Measurements from ENCODE around the gene MTMR8.
A peak's percentile ranks its signal among the peaks of the same experiment; 100 is the strongest.
"Not testable (repeated sequence)": the region's sequence is repeated elsewhere in the genome, so short reads cannot be mapped to it uniquely, and the experiment has no call there.

Gene MTMR8

GRCh38 chrX:64394874-64395567 is at the start of gene MTMR8:
Gene MTMR8 (minus strand): TSS chrX:64395452. CDS start chrX:64395363, 89 bp downstream.
- ATAC-seq, result peak; percentile 98
- Mint-ChIP-seq H3K9me3 (no peaks in the 10 kb centered on the region), H3K27ac (peak within 1 kb of the TSS; percentile 87), H3K4me3 (peak within 1 kb of the TSS; percentile 94), H3K4me1 (peaks cover 17% of the 10 kb centered on the region), H3K36me3 (no peaks in the 10 kb centered on the region)
- DNase-seq (ENCODE audit: low spot score in 2 of 2), result peak; percentile 58 to 86

DNA sequence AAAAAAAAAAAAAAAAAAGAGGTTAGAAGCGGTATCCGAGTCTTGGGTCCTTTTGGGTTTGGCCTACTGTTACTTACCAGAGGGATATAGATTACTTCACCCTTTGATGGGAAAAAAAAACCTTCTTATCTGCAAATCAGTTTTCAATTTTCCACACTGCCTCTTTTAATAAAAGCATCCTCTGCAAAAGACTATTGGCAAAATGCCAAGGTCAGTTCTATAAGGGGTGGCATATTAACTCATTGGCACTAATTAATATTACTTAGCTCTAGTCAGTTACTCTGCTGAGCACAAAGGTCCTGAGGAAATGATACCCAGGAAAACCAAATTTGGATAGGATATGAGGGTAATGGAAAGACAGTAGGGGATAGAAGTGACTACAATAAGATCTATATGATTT is 44.3 kb upstream of the MTMR8 start:
- Mint-ChIP-seq H3K27ac (no peak overlapping the region), H3K9me3 (peaks cover 3% of the 10 kb centered on the region), H3K36me3 (no peaks in the 10 kb centered on the region), H3K4me3 (no peak overlapping the region), H3K4me1 (no peaks in the 10 kb centered on the region)
- ATAC-seq (no peak), DNase-seq (ENCODE audit: low spot score in 2 of 2) (no peak)

DNA sequence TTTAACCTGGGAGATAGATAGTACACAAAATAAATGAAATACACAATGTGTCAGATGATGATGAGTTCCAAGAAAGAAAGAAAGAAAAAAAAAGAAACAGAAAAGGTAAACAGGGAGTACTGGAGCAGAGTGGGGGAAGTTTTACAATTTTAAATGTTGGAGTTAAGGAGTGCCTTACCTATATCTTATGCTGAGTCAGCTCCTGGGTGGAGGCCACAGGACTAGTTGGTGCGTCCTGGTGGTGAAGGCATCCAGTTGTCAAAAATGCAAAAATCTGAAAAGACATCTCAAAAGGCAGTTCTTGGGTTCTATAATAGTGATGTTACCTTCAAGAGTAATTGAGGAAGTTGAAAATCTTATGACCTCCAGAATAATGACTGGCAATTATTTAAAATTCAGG is 42.4 kb upstream of the MTMR8 start:
- Mint-ChIP-seq H3K27ac (no peak overlapping the region), H3K4me3 (no peak overlapping the region), H3K4me1 (no peaks in the 10 kb centered on the region), H3K9me3 (peaks cover 3% of the 10 kb centered on the region), H3K36me3 (no peaks in the 10 kb centered on the region)
- ATAC-seq, result no peak
- DNase-seq (ENCODE audit: low spot score in 2 of 2), result no peak

DNA sequence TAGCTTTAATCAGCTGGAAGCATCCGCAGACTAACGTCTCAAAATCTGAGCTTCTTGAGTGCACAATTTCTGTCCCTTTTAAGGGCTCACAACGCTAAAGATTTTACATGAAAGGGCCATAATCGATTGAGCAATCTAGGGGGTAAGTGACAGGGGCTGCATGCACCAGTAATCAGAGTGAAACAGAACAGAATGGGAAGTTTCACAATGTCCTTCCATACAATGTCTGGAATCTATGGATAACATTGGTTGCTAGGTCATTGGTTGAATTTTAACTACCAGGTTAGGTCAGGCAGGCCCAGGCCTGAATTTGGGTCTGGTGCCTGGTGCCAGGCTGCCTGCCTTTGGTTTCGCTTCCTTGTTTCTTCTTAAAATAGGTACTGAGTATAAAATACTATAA is 42.0 kb upstream of the MTMR8 start:
- H3K4me1 Mint-ChIP-seq, result no peaks in the 10 kb centered on the region
- no peak for ATAC-seq
- DNase-seq (ENCODE audit: low spot score in 2 of 2), result no peak
- H3K9me3 Mint-ChIP-seq, result peaks cover 3% of the 10 kb centered on the region
- no peaks in the 10 kb centered on the region for H3K36me3 Mint-ChIP-seq
- no peak overlapping the region for H3K4me3 Mint-ChIP-seq
- H3K27ac Mint-ChIP-seq, result no peak overlapping the region

- no peaks in the 10 kb centered on the region for H3K9me3 Mint-ChIP-seq
- no peak overlapping the region for H3K27ac Mint-ChIP-seq
- DNase-seq (ENCODE audit: low spot score in 2 of 2) (no peak), ATAC-seq (no peak)
- H3K4me3 Mint-ChIP-seq, result no peak overlapping the region
- peaks cover 7% of the 10 kb centered on the region for H3K4me1 Mint-ChIP-seq
- H3K36me3 Mint-ChIP-seq, result no peaks in the 10 kb centered on the region
Measured at GRCh38 chrX:64428371-64428770, 33.1 kb upstream of the MTMR8 start.

DNA sequence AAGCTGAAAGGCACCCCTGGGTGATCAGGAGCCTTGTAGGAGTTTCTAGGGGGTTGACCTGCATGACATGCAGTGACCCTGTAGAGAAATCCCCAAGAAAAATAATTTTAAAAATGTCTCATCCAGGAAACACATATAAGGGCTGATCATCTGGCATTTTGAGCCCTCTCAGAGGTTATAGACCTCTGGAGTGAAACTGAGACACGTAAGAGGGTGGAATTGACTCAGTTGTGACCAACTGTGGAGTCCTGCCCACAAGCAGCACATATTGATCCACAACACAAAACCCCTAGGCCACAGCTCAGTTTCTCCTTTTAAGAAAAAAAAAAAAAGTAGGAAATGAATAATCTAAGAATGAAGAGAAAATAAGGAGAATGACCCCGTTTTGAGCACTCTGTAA is 32.5 kb upstream of the MTMR8 start:
- H3K4me3 Mint-ChIP-seq, result peak overlapping the region; percentile 23
- no peaks in the 10 kb centered on the region for H3K9me3 Mint-ChIP-seq
- H3K4me1 Mint-ChIP-seq, result peaks cover 7% of the 10 kb centered on the region
- H3K27ac Mint-ChIP-seq, result no peak overlapping the region
- peak in 1 of 2 donors; percentile 44 for DNase-seq (ENCODE audit: low spot score in 2 of 2)
- H3K36me3 Mint-ChIP-seq, result no peaks in the 10 kb centered on the region
- peak; percentile 97 for ATAC-seq

GRCh38 chrX:64427281-64427680 is 32.0 kb upstream of the MTMR8 start:
- DNase-seq (ENCODE audit: low spot score in 2 of 2) (no peak), ATAC-seq (no peak)
- Mint-ChIP-seq H3K4me3 (peak overlapping the region; percentile 23), H3K4me1 (peaks cover 7% of the 10 kb centered on the region), H3K36me3 (no peaks in the 10 kb centered on the region), H3K9me3 (no peaks in the 10 kb centered on the region), H3K27ac (no peak overlapping the region)

GRCh38 chrX:64409730-64410129 is 14.5 kb upstream of the MTMR8 start:
- not testable (repeated sequence) for DNase-seq (ENCODE audit: low spot score in 2 of 2); H3K36me3 Mint-ChIP-seq; H3K27ac Mint-ChIP-seq; H3K4me3 Mint-ChIP-seq; ATAC-seq; H3K9me3 Mint-ChIP-seq; H3K4me1 Mint-ChIP-seq

GRCh38 chrX:64398088-64398487 is 2.8 kb upstream of the MTMR8 start:
- Mint-ChIP-seq H3K4me3 (no peak overlapping the region), H3K9me3 (no peaks in the 10 kb centered on the region), H3K27ac (no peak overlapping the region), H3K4me1 (peaks cover 17% of the 10 kb centered on the region), H3K36me3 (no peaks in the 10 kb centered on the region)
- ATAC-seq, result no peak
- DNase-seq (ENCODE audit: low spot score in 2 of 2), result no peak

DNA sequence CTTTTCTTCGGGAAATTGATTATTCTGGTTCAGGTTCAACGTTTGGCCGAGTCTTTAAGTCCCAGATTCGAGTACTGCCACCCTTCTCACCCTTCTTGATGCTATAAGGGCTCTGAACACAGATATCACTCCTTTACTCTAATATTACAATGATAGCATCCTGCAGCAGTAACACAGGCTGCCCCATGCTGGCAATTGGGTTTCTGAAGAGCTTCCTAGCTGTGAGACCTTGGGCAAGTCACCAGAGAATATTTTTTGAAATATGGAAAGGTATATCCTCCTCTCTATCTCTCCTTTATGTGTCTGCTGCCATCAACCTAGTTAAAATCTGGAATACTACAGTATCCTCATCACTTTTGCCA is 297 bp upstream of the MTMR8 start:
- DNase-seq (ENCODE audit: low spot score in 2 of 2) (no peak), ATAC-seq (peak; percentile 33)
- H3K9me3 Mint-ChIP-seq, result no peaks in the 10 kb centered on the region
- H3K36me3 Mint-ChIP-seq, result no peaks in the 10 kb centered on the region
- peak overlapping the region; percentile 87 for H3K27ac Mint-ChIP-seq
- peaks cover 17% of the 10 kb centered on the region for H3K4me1 Mint-ChIP-seq
- peak overlapping the region; percentile 94 for H3K4me3 Mint-ChIP-seq

- Mint-ChIP-seq H3K36me3 (no peaks in the 10 kb centered on the region), H3K27ac (peak overlapping the region; percentile 87), H3K9me3 (no peaks in the 10 kb centered on the region), H3K4me3 (peak overlapping the region; percentile 94), H3K4me1 (peaks cover 17% of the 10 kb centered on the region)
- ATAC-seq (peak; percentile 12), DNase-seq (ENCODE audit: low spot score in 2 of 2) (no peak)
Measured at GRCh38 chrX:64394059-64394873, 986 bp downstream of the MTMR8 start.

DNA sequence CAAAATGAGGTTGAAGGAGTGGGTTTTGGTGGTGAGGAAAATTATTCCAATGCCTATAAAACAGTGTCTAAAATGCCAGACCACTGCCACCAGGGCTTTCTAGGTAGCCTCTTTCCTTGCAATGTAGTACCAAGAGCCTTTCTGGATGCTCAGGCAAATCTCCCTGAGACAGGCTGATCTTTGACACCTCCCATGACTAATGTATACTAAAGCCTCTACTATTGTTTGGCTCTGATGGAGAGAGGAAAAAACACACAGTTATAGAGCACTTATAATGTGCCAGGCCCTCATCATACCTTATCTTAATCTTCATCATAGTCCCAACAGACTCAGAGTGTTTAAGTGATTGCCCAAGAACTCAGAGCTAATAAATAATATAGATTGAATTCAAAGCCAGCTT is 5.8 kb downstream of the MTMR8 start:
- Mint-ChIP-seq H3K36me3 (no peaks in the 10 kb centered on the region), H3K4me1 (peaks cover 13% of the 10 kb centered on the region), H3K9me3 (peaks cover 6% of the 10 kb centered on the region), H3K27ac (no peak overlapping the region), H3K4me3 (no peak overlapping the region)
- ATAC-seq, result no peak
- no peak for DNase-seq (ENCODE audit: low spot score in 2 of 2)

GRCh38 chrX:64380789-64381188 is 14.5 kb downstream of the MTMR8 start:
- not testable (repeated sequence) for H3K27ac Mint-ChIP-seq; DNase-seq (ENCODE audit: low spot score in 2 of 2); H3K4me3 Mint-ChIP-seq; ATAC-seq; H3K36me3 Mint-ChIP-seq; H3K4me1 Mint-ChIP-seq
- H3K9me3 Mint-ChIP-seq, result peaks cover 17% of the 10 kb centered on the region

- no peak for ATAC-seq
- no peak overlapping the region for H3K4me3 Mint-ChIP-seq
Measured at GRCh38 chrX:64379924-64380323, 15.3 kb downstream of the MTMR8 start.

GRCh38 chrX:64377753-64378152 is 17.5 kb downstream of the MTMR8 start:
- Mint-ChIP-seq H3K4me3 (no peak overlapping the region), H3K27ac (no peak overlapping the region), H3K9me3 (peaks cover 13% of the 10 kb centered on the region), H3K36me3 (no peaks in the 10 kb centered on the region), H3K4me1 (no peaks in the 10 kb centered on the region)
- ATAC-seq (no peak), DNase-seq (ENCODE audit: low spot score in 2 of 2) (no peak)

More at GRCh38 chrX:64379924-64380323, 15.3 kb downstream of the MTMR8 start:
- Mint-ChIP-seq H3K9me3 (peaks cover 11% of the 10 kb centered on the region), H3K4me1 (no peaks in the 10 kb centered on the region), H3K27ac (no peak overlapping the region), H3K36me3 (no peaks in the 10 kb centered on the region)
- no peak for DNase-seq (ENCODE audit: low spot score in 2 of 2)

- ATAC-seq (no peak), DNase-seq (ENCODE audit: low spot score in 2 of 2) (no peak)
- Mint-ChIP-seq H3K4me1 (no peaks in the 10 kb centered on the region), H3K27ac (no peak overlapping the region), H3K4me3 (no peak overlapping the region), H3K9me3 (no peaks in the 10 kb centered on the region), H3K36me3 (peaks cover 37% of the 10 kb centered on the region)
Measured at GRCh38 chrX:64352081-64352480, 43.2 kb downstream of the MTMR8 start.
